MCF 10A (cell line): ENCODE measurements around the gene TNFAIP8L3. TPM values are rescaled to one million over a fixed set of nuclear protein-coding genes. Genes with fewer than 3 reads are reported as not detected.

Experiments
- BruUV-seq: library from RNA; stranded (reverse); fragments of 400-500 nt; replicated peaks from 2 replicates; lab custom pipeline; 2021; lab: Mats Ljungman, UMichigan
- CTCF ChIA-PET: fragments of 300-600 bp; sonication (Branson Sonifier 250); formaldehyde crosslinking; extraction: SDS; loops from one replicate; lab custom pipeline; 2021; ENCODE audit warnings: antibody characterized with exemption, inconsistent platforms; lab: Yijun Ruan, JAX
- POLR2A ChIA-PET: fragments of 300-600, 350-650 bp; sonication (Branson Sonifier 250); formaldehyde crosslinking; extraction: SDS; loops from one replicate; lab custom pipeline; 2020; ENCODE audit warnings: antibody characterized with exemption, inconsistent platforms; lab: Yijun Ruan, JAX
- DNase-seq: peaks from one replicate; pipeline ENCODE4 v3.0.0-alpha.2; 2018; ENCODE audit not compliant: unreplicated experiment
- H3K27ac Mint-ChIP-seq: one replicate; pipeline ENCODE4 v1.8.0; 2022; ENCODE audit warnings: mild to moderate bottlenecking, low read depth, mixed read lengths; ENCODE audit not compliant: unreplicated experiment
- H3K27me3 Mint-ChIP-seq: one replicate; pipeline ENCODE4 v1.8.0; 2022; ENCODE audit warnings: mixed read lengths; ENCODE audit not compliant: insufficient read depth, unreplicated experiment
- H3K36me3 Mint-ChIP-seq: one replicate; pipeline ENCODE4 v1.8.0; 2022; ENCODE audit warnings: mild to moderate bottlenecking, moderate library complexity, mixed read lengths; ENCODE audit not compliant: insufficient read depth, unreplicated experiment
- H3K4me1 Mint-ChIP-seq: one replicate; pipeline ENCODE4 v1.8.0; 2022; ENCODE audit warnings: mixed read lengths; ENCODE audit not compliant: insufficient read depth, unreplicated experiment
- H3K4me3 Mint-ChIP-seq: one replicate; pipeline ENCODE4 v1.8.0; 2022; ENCODE audit warnings: mild to moderate bottlenecking, moderate library complexity, mixed read lengths; ENCODE audit not compliant: unreplicated experiment
- H3K9me3 Mint-ChIP-seq: one replicate; pipeline ENCODE4 v1.8.0; 2022; ENCODE audit warnings: mixed read lengths; ENCODE audit not compliant: unreplicated experiment
- intact Hi-C: fragments of 100-400 bp; cut with micrococcal nuclease; formaldehyde crosslinking; loops from 2 replicates; pipeline ENCODE4 v1.14.1; 2022
- total RNA-seq: library from RNA; stranded (reverse); gene quantifications from 2 replicates; pipeline ENCODE4 v1.2.3, GENCODE V29; 2022
- TF ChIP-seq, protein P1 (sequence below): fragments of 200-600 bp; IDR thresholded peaks from one replicate; pipeline ENCODE4 v1.8.0; 2022; ENCODE audit warnings: antibody characterized with exemption, mild to moderate bottlenecking; ENCODE audit not compliant: unreplicated experiment

Gene TNFAIP8L3
- total RNA-seq, 1 experiment from 2014 or later, result 2.6 TPM

DNA sequence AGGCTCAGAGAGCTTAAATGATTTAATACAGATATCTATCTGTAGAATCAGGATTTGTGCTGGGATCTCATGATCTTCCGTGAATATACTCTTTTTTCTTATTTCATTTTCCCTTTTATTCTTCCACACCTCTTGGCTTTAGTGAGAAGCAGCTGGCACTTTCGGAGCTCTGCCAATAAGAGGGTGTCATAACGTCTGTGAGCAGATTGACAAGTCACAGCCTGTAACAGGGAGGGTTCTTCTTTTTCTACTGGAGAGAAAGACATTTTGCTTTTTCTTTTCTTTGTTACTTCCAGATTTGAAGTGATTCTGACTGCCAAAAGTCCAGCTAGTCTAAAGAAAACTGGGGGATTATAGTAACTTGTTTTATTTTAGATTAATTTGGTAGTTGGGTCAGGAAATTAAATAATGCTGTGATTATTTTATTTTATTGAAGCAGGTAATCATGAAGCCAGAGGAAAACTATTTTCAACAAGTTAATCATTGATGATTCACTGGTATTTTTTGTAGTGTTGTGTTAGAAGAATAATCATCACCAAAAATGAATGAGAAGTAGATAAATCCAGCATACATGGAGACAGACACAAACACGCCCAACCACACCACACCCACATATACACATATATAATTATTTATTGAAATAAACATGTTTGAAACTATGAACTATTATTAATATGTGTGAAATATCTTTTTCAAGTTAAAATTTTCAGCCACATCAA, 69.8 kb downstream of the TNFAIP8L3 start:
- TSS peak; percentile 84 for BruUV-seq
- TF ChIP-seq, protein P1, sequence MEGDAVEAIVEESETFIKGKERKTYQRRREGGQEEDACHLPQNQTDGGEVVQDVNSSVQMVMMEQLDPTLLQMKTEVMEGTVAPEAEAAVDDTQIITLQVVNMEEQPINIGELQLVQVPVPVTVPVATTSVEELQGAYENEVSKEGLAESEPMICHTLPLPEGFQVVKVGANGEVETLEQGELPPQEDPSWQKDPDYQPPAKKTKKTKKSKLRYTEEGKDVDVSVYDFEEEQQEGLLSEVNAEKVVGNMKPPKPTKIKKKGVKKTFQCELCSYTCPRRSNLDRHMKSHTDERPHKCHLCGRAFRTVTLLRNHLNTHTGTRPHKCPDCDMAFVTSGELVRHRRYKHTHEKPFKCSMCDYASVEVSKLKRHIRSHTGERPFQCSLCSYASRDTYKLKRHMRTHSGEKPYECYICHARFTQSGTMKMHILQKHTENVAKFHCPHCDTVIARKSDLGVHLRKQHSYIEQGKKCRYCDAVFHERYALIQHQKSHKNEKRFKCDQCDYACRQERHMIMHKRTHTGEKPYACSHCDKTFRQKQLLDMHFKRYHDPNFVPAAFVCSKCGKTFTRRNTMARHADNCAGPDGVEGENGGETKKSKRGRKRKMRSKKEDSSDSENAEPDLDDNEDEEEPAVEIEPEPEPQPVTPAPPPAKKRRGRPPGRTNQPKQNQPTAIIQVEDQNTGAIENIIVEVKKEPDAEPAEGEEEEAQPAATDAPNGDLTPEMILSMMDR, result no peak
- intact Hi-C loops, result no loop called here
- POLR2A ChIA-PET, result interaction anchor here (0.6 to 2.5 kb wide), 16 partner anchors 13 to 203 kb away, joined by 3 to 31 read pairs (median 4); partner anchors contain the start of gene TNFAIP8L3
- Mint-ChIP-seq H3K27me3 (no peaks in the 10 kb centered on the region), H3K36me3 (peaks cover 6% of the 10 kb centered on the region), H3K27ac (peak overlapping the region; percentile 87), H3K9me3 (peaks cover 3% of the 10 kb centered on the region), H3K4me3 (peak overlapping the region; percentile 59), H3K4me1 (peaks cover 12% of the 10 kb centered on the region)
- CTCF ChIA-PET, result interaction anchor here (0.6 to 1.5 kb wide), 5 partner anchors 29 to 167 kb away, joined by 3 to 4 read pairs (median 3); no protein-coding TSS in a partner anchor
- peak; percentile 89 for DNase-seq

DNA sequence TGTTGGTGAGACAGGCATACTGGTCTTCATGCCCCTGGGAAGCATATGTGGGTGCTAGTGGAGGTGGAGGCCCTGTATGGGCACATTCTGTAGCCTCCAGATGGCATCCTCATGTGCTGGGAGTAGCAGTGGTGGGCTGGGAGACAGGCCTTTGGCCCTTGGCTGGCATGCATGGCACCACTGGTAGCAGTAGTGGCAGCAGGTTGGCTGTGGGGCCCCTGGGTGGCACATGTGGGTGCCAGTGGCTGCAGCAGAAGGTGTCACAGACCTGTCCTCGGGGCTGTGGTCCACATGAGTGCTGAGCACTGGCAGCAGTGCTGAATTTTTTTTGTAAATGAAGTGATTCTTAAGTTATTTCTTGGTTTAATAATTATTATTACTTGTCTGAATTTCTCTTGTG, 71.2 kb downstream of the TNFAIP8L3 start:
- CTCF ChIA-PET, result interaction anchor here (0.5 kb wide), 1 partner anchor 140 kb away, joined by 3 read pairs; no protein-coding TSS in a partner anchor
- POLR2A ChIA-PET, result interaction anchor here (1.7 to 2.5 kb wide), 2 partner anchors 19 to 27 kb away, joined by 3 to 31 read pairs; no protein-coding TSS in a partner anchor
- Mint-ChIP-seq H3K9me3 (peaks cover 14% of the 10 kb centered on the region), H3K36me3 (peaks cover 6% of the 10 kb centered on the region), H3K4me1 (peaks cover 12% of the 10 kb centered on the region), H3K27ac (peak overlapping the region; percentile 87), H3K27me3 (no peaks in the 10 kb centered on the region), H3K4me3 (no peak overlapping the region)
- intact Hi-C loops, result no loop called here
- TF ChIP-seq, protein P1, result no peak
- no peak for DNase-seq
- BruUV-seq, result no TSS peak

DNA sequence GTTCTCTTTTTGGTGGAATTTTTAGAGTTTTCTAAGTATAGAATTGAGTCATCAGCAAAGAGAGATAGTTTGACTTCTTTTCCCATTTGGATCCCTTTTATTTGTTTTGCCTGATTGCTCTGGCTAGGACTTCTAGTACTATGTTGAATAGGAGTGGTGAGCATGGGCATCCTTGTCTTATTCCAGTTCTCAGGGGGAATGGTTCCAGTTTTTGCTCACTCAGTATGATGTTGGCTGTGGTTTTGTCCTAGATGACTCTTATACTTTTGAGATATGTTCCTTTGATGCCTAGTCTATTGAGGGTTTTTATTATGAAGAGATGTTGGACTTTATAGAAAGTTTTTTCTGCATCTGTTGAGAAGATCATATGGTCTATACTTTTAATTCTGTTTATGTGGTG, 72.5 kb downstream of the TNFAIP8L3 start:
- Mint-ChIP-seq H3K27ac (no peak overlapping the region), H3K4me3 (no peak overlapping the region), H3K36me3 (peaks cover 6% of the 10 kb centered on the region), H3K4me1 (peaks cover 6% of the 10 kb centered on the region), H3K9me3 (peaks cover 14% of the 10 kb centered on the region), H3K27me3 (no peaks in the 10 kb centered on the region)
- DNase-seq, result no peak
- intact Hi-C loops, result no loop called here
- TF ChIP-seq, protein P1, result no peak
- ChIA-PET POLR2A (interaction anchor here (0.7 kb wide), 1 partner anchor 13 kb away, joined by 3 read pairs; no protein-coding TSS in a partner anchor), CTCF (no interaction called here)
- no TSS peak for BruUV-seq

DNA sequence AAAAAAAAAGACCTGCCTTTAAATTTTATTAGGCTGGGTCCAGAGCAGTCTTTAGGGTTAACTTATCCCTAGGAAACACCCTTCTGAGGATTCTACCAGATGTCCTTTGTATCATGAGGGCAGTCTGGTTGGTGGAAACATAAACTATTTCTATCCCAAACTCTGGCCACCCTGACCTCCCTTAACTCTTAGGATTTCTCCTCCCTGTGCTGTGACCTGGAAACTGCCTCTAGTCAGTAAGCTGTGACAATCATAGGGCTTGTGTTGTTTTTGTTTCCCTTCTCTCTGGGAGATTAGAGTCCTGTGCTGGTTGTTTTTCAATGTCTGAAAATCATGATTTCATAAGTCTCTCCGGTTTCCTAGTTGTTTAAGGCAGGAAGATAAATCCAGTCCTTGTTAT, 78.1 kb downstream of the TNFAIP8L3 start:
- POLR2A ChIA-PET, result interaction anchor here (0.6 kb wide), 1 partner anchor 287 kb away, joined by 3 read pairs; no protein-coding TSS in a partner anchor
- DNase-seq, result no peak
- CTCF ChIA-PET, result interaction anchor here (0.6 to 1.1 kb wide), 3 partner anchors 11 to 445 kb away, joined by 3 read pairs; no protein-coding TSS in a partner anchor
- H3K9me3 Mint-ChIP-seq, result peaks cover 14% of the 10 kb centered on the region
- H3K27ac Mint-ChIP-seq, result peak overlapping the region; percentile 87
- TF ChIP-seq, protein P1, result no peak
- intact Hi-C loops, result no loop called here
- no TSS peak for BruUV-seq
- no peak overlapping the region for H3K4me3 Mint-ChIP-seq
- H3K36me3 Mint-ChIP-seq, result no peaks in the 10 kb centered on the region
- no peaks in the 10 kb centered on the region for H3K27me3 Mint-ChIP-seq
- peaks cover 6% of the 10 kb centered on the region for H3K4me1 Mint-ChIP-seq
